CD4-positive, alpha-beta T cell (primary cell): ENCODE results near the gene ICAM3. TPM values are rescaled to one million over a fixed set of nuclear protein-coding genes. Genes with fewer than 3 reads are reported as not detected.

Experiments used
- ATAC-seq: fragments of 200-7000 bp; cut with Tn5 transposase; one replicate; pipeline ENCODE4 v1.10.0; 2022; ENCODE audit warnings: mild to moderate bottlenecking; ENCODE audit not compliant: poor library complexity
- CTCF ChIA-PET: fragments of 350-600 bp; sonication (Branson Sonifier 250); formaldehyde crosslinking; loops from one replicate; lab custom pipeline; 2021; ENCODE audit warnings: antibody characterized with exemption, inconsistent platforms; lab: Charles Lee
- POLR2A ChIA-PET: fragments of 350-600 bp; sonication (Branson Sonifier 250); formaldehyde crosslinking; loops from one replicate; lab custom pipeline; 2021; ENCODE audit warnings: antibody characterized with exemption, inconsistent platforms; lab: Charles Lee
- DNase-seq, 14 experiments: peaks; one replicate each; pipeline ENCODE4 v3.0.0-alpha.2; 2013 to 2020; ENCODE audit warnings: mixed read lengths in 2 of 14
- H3K27ac ChIP-seq, 2 donors: one replicate each; pipeline versions ENCODE4 v1.5.1 to v1.7.0; 2013; ENCODE audit warnings: low read length in 2 of 2, low read depth in 1 of 2, mild to moderate bottlenecking in 1 of 2
- H3K27me3 ChIP-seq, 2 experiments: 1 replicate in 1 of 2; 2 replicates in 1 of 2; pipeline versions ENCODE4 v1.6.1 to v1.7.0; 2013; ENCODE audit warnings: low read length in 2 of 2, control low read depth in 1 of 2, mild to moderate bottlenecking in 1 of 2, moderate library complexity in 1 of 2; ENCODE audit not compliant: insufficient read depth in 2 of 2, control insufficient read depth in 1 of 2
- H3K36me3 ChIP-seq: one replicate; pipeline ENCODE4 v1.6.1; 2013; ENCODE audit warnings: low read length, control low read depth; ENCODE audit not compliant: insufficient read depth
- H3K4me1 ChIP-seq: one replicate; pipeline ENCODE4 v1.6.1; 2013; ENCODE audit warnings: low read length, control low read depth; ENCODE audit not compliant: insufficient read depth
- H3K4me3 ChIP-seq: one replicate; pipeline ENCODE4 v1.5.1; 2013; ENCODE audit warnings: mild to moderate bottlenecking, low read length, moderate library complexity
- H3K9me3 ChIP-seq, 2 experiments: 1 replicate in 1 of 2; 2 replicates in 1 of 2; pipeline versions ENCODE4 v1.6.1 to v1.7.0; 2013; ENCODE audit warnings: low read length in 2 of 2, mild to moderate bottlenecking in 2 of 2, control low read depth in 1 of 2, moderate library complexity in 1 of 2; ENCODE audit not compliant: control insufficient read depth in 1 of 2, insufficient read depth in 1 of 2
- H3K27ac Mint-ChIP-seq: one replicate; pipeline ENCODE4 v1.8.0; 2020; ENCODE audit warnings: mixed read lengths
- H3K27me3 Mint-ChIP-seq: one replicate; pipeline ENCODE4 v1.8.0; 2021; ENCODE audit warnings: mixed read lengths
- H3K36me3 Mint-ChIP-seq: one replicate; pipeline ENCODE4 v1.8.0; 2021; ENCODE audit warnings: low read depth, mixed read lengths
- H3K4me1 Mint-ChIP-seq: one replicate; pipeline ENCODE4 v1.8.0; 2021; ENCODE audit warnings: low read depth, mixed read lengths
- H3K4me3 Mint-ChIP-seq: one replicate; pipeline ENCODE4 v1.8.0; 2020; ENCODE audit warnings: mild to moderate bottlenecking, mixed read lengths
- H3K9me3 Mint-ChIP-seq: one replicate; pipeline ENCODE4 v1.8.0; 2020; ENCODE audit warnings: mixed read lengths
- intact Hi-C, 2 experiments: fragments of 100-400 bp; cut with DNase I in 1 of 2; cut with micrococcal nuclease in 1 of 2; formaldehyde crosslinking; loops; one replicate each; pipeline versions ENCODE4 v1.15.1 to v1.9.0; 2023 to 2025; cut with DNase I, micrococcal nuclease
- total RNA-seq, 174 experiments: library from RNA in 2 of 174; stranded (reverse) in 2 of 174; gene quantifications; one replicate each; pipeline ENCODE4 v1.2.3 and lab custom pipeline; 2021 to 2026
- TF ChIP-seq, protein P1 (sequence below): fragments of 200-600 bp; IDR thresholded peaks from one replicate; pipeline ENCODE4 v1.8.0; 2022; ENCODE audit warnings: antibody characterized with exemption, mild to moderate bottlenecking

ICAM3 gene
- total RNA-seq, 2 experiments from 2014 or later, result 164 to 173 TPM

DNA sequence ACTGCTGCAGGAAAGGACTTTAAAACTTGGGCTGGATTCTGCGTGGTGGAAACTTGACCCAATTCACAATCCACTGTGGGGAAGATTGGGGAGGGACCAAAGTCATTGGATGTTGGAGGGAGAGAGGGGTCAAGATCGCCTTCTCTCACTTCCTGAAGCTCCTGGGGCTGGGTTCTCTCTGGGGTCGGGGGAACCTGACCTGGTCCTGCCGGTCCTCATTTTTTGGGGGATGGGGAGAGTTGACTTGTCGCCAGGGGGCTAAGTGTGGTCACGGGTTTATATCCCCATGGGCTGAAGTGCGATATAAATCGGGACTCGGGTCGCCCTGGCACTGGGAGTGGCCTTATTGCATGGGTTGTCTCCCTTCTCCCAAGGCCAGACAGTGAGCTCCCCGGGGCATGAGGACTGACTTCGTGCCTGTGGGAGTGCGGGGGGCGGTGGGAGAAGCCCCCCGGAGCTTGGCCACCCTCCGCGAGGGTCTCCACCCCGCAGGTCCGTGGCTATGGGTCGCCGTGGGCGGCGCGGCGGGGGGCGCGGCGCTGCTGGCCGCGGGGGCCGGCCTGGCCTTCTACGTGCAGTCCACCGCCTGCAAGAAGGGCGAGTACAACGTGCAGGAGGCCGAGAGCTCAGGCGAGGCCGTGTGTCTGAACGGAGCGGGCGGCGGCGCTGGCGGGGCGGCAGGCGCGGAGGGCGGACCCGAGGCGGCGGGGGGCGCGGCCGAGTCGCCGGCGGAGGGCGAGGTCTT lies 43.4 kb downstream of the ICAM3 start:
- TF ChIP-seq, protein P1, sequence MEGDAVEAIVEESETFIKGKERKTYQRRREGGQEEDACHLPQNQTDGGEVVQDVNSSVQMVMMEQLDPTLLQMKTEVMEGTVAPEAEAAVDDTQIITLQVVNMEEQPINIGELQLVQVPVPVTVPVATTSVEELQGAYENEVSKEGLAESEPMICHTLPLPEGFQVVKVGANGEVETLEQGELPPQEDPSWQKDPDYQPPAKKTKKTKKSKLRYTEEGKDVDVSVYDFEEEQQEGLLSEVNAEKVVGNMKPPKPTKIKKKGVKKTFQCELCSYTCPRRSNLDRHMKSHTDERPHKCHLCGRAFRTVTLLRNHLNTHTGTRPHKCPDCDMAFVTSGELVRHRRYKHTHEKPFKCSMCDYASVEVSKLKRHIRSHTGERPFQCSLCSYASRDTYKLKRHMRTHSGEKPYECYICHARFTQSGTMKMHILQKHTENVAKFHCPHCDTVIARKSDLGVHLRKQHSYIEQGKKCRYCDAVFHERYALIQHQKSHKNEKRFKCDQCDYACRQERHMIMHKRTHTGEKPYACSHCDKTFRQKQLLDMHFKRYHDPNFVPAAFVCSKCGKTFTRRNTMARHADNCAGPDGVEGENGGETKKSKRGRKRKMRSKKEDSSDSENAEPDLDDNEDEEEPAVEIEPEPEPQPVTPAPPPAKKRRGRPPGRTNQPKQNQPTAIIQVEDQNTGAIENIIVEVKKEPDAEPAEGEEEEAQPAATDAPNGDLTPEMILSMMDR, result no peak
- POLR2A ChIA-PET, result interaction anchor here (2.2 kb wide), 1 partner anchor 25 kb away, joined by 10 read pairs; the partner anchor contains the start of gene ICAM1
- no peaks in the 10 kb centered on the region for H3K36me3 Mint-ChIP-seq
- H3K36me3 ChIP-seq, result no peaks in the 10 kb centered on the region
- peaks cover 47 to 50% of the 10 kb centered on the region in 2 experiments for H3K27me3 ChIP-seq
- peaks cover 53% of the 10 kb centered on the region for H3K27me3 Mint-ChIP-seq
- no peak for ATAC-seq
- CTCF ChIA-PET, result interaction anchor here (1.5 kb wide), 1 partner anchor 27 kb away, joined by 6 read pairs; no protein-coding TSS in a partner anchor
- H3K4me1 ChIP-seq, result peaks cover 51% of the 10 kb centered on the region
- H3K27ac Mint-ChIP-seq, result no peak overlapping the region
- no peak overlapping the region for H3K27ac ChIP-seq
- H3K4me3 ChIP-seq, result peak overlapping the region; percentile 57
- intact Hi-C loops, result no loop called here
- peak overlapping the region; percentile 81 for H3K4me3 Mint-ChIP-seq
- H3K9me3 ChIP-seq, result peaks cover 0 to 41% of the 10 kb centered on the region in 2 experiments
- H3K4me1 Mint-ChIP-seq, result peaks cover 31% of the 10 kb centered on the region
- peak in 1 of 14 experiments; percentile 27 for DNase-seq
- no peaks in the 10 kb centered on the region for H3K9me3 Mint-ChIP-seq

DNA sequence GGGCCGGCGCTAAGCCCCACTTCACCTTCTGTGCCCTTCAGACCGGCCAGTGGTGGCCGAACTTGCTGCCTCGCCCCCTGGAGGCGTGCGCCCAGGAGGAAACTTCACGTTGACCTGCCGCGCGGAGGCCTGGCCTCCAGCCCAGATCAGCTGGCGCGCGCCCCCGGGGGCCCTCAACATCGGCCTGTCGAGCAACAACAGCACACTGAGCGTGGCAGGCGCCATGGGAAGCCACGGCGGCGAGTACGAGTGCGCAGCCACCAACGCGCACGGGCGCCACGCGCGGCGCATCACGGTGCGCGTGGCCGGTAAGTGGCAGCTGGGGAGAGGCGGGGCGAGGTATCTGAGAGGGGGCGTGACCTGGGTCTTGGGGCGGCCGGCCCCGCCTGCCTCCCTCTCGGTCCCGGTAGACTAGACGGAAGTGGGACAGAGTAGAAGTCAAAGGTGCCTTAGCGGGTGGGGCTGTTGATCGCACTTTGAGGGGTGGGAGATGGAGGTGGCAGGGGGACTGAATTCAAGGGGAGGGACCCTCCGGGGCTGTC lies 44.0 kb downstream of the ICAM3 start:
- H3K9me3 Mint-ChIP-seq, result no peaks in the 10 kb centered on the region
- DNase-seq (peak; percentile 44 to 89 (median 64)), ATAC-seq (peak; percentile 71)
- no peak overlapping the region for H3K27ac ChIP-seq
- no peaks in the 10 kb centered on the region for H3K36me3 ChIP-seq
- H3K4me1 ChIP-seq, result peaks cover 58% of the 10 kb centered on the region
- H3K4me3 ChIP-seq, result peak overlapping the region; percentile 57
- CTCF ChIA-PET, result interaction anchor here (1.5 kb wide), 1 partner anchor 26 kb away, joined by 6 read pairs; no protein-coding TSS in a partner anchor
- no peak overlapping the region for H3K27ac Mint-ChIP-seq
- POLR2A ChIA-PET, result interaction anchor here (2.2 kb wide), 1 partner anchor 25 kb away, joined by 10 read pairs; the partner anchor contains the start of gene ICAM1
- TF ChIP-seq, protein P1, result no peak
- H3K27me3 Mint-ChIP-seq, result peaks cover 60% of the 10 kb centered on the region
- peak overlapping the region; percentile 81 for H3K4me3 Mint-ChIP-seq
- peaks cover 53 to 56% of the 10 kb centered on the region in 2 experiments for H3K27me3 ChIP-seq
- intact Hi-C loops, result no loop called here
- peaks cover 0 to 48% of the 10 kb centered on the region in 2 experiments for H3K9me3 ChIP-seq
- no peaks in the 10 kb centered on the region for H3K36me3 Mint-ChIP-seq
- peaks cover 38% of the 10 kb centered on the region for H3K4me1 Mint-ChIP-seq

DNA sequence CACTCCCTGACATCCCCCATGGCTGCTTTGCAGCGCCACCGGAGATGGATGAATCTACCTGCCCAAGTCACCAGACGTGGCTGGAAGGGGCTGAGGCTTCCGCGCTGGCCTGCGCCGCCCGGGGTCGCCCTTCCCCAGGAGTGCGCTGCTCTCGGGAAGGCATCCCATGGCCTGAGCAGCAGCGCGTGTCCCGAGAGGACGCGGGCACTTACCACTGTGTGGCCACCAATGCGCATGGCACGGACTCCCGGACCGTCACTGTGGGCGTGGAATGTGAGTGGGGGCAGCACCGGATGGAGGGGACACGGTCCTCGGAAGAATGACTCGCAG lies 45.1 kb downstream of the ICAM3 start:
- intact Hi-C loops, result no loop called here
- H3K27me3 Mint-ChIP-seq, result peaks cover 67% of the 10 kb centered on the region

More for the DNA sequence above, 45.1 kb downstream of the ICAM3 start:
- CTCF ChIA-PET, result no interaction called here
- Histone ChIP-seq H3K27ac (no peak overlapping the region), H3K27me3 (peaks cover 61 to 66% of the 10 kb centered on the region in 2 experiments), H3K4me3 (no peak overlapping the region), H3K4me1 (peaks cover 68% of the 10 kb centered on the region), H3K9me3 (peaks cover 0 to 53% of the 10 kb centered on the region in 2 experiments), H3K36me3 (no peaks in the 10 kb centered on the region)
- peak in 1 of 14 experiments; percentile 34 for DNase-seq
- peaks cover 44% of the 10 kb centered on the region for H3K4me1 Mint-ChIP-seq
- no peaks in the 10 kb centered on the region for H3K36me3 Mint-ChIP-seq
- H3K9me3 Mint-ChIP-seq, result no peaks in the 10 kb centered on the region
- no peak overlapping the region for H3K27ac Mint-ChIP-seq
- H3K4me3 Mint-ChIP-seq, result no peak overlapping the region
- ATAC-seq, result no peak
- POLR2A ChIA-PET, result no interaction called here
- TF ChIP-seq, protein P1, result no peak
